NAMALWA (cell line): ENCODE data around the gene AKAP6.
"Not testable (repeated sequence)": the region's sequence is repeated elsewhere in the genome, so short reads cannot be mapped to it uniquely, and the experiment has no call there.

ENCODE experiments used
- DNase-seq: peaks from one replicate; pipeline ENCODE4 v3.0.0-alpha.2; 2015; ENCODE audit warnings: low spot score

The AKAP6 gene

DNA sequence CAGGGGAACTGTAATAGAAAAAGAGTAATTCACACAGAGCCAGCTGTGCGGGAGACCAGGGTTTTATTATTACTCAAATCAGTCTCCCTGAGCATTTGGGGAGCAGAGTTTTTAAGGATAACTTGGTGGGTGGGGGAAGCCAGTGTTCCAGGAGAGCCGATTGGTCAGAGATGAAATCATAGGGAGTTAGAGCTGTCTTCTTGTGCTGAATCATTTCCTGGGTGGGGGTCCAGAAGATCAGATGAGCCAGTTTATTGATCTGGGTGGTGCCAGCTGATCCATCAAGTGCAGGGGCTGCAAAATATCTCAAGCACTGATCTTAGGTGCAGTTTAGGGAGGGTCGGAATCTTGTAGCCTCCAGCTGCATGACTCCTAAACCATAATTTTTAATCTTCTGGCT lies 44.1 kb downstream of the AKAP6 start:
- not testable (repeated sequence) for DNase-seq

DNA sequence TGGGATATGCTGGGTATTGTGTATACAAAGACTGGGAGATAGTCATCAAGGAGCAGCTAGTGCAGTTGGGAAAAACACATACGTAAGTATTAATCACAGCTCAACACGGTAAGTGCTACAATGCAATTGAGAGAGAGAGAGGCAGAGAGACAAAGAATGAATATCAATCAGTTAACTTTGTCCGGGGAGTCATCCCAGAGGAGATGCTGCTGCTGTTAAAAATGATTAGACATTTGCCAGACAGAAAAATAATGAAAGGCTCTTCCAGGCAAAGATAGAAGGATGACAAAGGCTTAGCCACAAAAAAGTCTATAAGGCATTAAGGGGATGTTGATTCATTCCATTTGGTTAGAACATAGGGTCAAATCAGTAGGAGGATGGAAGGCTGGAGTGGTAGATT lies 45.1 kb downstream of the AKAP6 start:
- DNase-seq: no peak

DNA sequence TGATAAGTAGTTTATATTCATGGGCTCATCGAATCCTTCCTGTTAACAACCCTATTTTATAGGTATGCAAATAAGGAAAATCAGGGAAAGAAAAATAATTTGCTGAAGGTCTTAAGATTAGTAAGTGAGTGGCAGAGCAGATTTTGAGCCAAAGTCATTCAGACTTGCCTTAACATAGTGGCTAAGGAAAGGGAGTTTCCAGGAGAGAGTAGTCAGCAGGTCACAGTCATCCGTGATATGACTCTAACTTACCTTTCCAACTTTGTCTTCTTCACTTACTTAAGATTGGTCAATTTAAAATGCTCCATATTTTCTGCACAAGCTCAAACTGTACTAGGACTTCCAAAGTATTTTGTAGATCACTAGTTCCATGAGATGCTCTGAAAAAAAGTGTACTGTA lies 46.6 kb downstream of the AKAP6 start:
- no peak for DNase-seq

DNA sequence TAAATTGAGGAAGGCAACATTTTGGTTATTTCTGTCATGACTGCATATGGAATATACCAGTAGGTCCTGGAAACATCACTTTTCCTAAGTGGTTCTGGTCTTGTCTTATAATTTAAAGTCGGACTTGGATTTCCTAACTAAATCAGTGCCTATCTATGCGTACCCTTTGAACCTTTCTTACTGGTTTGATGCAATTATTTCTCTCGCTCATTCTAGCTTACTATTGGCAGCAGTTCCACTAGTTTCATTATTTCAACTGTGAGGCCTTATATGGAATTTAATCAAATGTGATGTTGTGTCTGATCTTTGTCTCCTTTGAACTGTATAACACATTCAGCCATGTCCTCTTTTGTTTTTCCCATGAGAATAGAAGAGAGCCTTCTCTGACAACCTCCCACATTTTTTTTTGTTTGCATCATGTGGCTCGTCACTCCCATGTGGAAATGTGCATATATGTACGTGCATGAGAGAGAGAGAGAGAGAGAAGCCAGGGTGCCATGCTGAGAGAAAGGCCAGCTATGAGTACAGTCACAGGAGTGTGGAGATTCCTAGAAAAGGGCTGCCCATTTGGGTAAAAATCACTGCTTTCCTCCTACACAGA lies 48.0 kb downstream of the AKAP6 start:
- no peak for DNase-seq

DNA sequence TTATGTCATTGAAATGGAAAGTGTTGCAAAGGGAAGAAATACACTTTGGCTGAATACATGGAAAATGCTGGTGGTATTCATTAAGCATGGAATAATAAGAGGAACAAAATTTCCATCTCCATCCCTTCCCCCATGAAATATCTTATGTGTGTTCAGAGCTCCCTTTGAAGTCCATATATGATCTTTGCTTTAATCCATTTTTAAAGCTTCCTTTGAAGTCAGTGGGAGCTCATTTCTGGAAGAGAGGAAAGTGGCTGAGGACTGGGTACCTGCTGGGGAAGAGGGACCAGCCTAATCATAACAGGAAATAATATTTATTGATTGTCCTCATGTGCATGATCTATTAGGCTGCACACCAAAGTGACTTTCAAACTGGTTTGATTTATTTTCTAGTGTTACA lies 49.2 kb downstream of the AKAP6 start:
- DNase-seq: no peak

DNA sequence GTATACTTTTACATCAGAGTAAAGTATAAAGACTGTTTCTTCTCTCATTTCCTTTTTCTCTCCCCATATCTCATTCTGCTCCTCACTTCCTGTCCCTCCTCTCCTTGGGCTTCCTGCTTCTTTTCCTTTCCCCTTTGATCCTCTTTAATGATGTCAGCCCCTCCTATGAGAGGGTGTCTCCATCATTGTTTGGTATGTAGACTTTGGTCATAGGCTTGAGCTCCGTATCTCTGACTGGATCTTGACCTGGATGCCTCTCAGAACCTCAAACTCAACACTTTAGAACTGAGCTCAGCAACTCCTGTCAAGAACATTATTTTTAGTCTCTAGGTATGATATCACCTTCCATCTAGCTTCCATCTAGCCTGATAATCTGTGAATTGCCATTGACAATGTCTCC lies 50.3 kb downstream of the AKAP6 start:
- no peak for DNase-seq

DNA sequence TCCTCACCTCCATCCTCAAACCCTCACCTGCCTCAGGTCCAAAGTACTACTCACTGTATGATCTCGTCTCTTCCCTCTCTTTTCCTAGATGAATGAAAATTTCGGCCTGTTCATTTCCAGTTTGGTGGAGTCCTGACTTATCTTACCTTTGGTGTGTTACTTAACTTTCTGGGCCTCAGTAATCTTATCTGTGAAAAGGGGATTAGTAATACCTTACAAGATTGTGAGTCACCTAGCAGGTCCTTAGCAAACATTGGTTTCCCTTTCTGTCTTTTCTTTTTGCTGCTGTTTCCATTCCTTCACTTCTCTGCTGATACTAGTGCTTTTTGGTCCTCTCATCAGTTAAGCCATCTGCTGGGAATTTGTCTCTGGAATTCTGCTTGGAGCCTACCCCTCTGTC lies 52.8 kb downstream of the AKAP6 start:
- no peak for DNase-seq

DNA sequence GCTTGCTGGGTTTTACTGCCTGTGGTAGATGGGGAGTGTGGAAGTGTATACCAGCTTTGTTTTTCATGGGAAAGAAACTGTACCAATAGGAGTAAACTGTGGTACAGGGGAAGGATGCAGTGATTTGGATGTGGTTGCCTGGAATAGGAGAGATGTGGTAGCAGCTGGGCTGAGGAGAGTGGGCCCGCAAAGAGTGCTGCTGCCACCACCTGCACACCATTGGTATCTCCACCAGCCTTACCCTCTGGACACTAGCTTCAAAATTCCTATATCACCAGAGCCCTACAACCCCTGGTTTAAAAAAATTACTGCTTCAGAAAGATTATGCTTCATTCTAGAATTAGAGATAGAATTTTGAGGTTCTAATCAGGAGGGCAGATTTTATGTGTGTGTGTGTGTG lies 53.6 kb downstream of the AKAP6 start:
- DNase-seq: no peak

DNA sequence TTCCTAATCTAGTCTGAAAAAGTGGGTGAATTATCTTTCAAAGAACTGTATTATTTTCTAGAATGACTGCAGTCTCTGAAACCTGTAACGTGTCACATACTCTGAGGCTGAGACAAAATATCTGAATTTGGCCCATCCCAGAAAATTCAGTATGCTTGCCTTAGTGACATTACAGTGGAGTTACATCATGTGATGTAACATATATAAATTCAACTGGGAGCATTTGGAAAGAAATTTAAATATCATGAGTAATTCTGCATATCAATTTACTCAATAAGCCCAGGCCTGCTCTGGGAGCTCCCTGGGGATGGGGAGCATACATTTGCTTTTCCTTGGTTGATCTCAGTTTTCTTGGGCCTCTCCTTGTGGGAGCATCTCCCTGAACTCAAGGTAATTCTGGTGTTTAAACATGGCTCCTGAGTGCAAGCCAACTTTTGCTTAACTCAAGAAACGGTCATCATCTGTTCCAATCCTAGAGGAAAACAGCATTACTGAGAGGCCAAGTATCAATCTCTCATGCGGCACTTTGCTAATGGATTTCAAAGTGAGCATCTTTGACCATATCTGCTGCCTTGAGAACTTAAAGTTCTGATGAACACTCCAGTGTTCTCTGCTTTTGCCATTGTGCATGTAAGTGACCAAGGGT lies 54.4 kb downstream of the AKAP6 start:
- DNase-seq: no peak

DNA sequence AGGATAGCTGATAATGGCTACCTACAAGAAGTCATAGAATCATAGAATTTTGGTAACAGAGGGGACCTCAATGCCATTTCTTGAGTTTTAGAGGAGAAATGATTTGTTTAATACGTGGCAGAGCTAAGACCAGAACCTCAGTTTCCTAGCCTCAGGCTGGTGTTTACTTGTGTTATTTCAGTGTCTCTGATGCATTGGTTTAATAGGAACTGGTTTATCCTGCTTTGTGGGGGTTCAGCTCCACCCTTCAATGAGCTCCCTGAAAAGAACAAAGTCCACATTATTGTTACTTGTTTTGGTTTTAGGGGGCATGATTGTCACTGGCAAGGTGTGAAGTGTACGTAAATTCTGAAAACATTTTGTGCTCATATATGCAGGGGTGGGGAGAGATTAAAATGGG lies 55.4 kb downstream of the AKAP6 start:
- no peak for DNase-seq

DNA sequence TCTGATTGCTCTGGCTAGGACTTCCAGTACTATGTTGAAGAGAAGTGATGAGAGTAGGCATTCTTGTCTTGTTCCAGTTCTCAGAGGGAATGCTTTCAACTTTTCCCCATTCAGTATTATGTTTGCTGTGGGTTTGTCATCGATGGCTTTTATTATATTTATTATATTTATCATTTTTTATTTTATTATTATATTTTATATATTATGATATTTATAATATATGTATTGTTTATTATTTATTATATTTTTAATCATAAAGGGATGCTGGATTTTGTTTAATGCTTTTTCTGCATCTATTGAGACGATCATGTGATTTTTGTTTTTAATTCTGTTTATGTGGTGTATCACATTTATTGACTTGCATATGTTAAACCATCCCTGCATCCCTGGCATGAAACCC lies 58.2 kb downstream of the AKAP6 start:
- not testable (repeated sequence) for DNase-seq

DNA sequence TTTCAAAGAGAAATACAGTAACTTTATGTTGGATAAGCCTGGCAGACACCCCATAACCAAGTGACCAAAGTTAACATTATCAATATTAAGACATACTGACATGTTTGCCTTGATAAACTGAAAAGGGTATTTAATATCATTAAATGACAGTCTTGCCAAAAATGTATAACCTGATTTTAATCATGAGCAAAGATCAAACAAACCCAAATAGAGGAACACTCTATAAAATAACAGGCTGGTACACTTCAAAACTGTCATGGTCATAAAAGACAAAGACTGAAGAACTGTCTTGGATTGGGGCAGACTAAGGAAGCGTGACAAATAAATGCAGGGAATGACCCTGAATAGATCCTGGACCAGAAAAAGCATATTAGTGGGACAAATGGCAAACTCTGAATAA lies 64.0 kb downstream of the AKAP6 start:
- DNase-seq: no peak

DNA sequence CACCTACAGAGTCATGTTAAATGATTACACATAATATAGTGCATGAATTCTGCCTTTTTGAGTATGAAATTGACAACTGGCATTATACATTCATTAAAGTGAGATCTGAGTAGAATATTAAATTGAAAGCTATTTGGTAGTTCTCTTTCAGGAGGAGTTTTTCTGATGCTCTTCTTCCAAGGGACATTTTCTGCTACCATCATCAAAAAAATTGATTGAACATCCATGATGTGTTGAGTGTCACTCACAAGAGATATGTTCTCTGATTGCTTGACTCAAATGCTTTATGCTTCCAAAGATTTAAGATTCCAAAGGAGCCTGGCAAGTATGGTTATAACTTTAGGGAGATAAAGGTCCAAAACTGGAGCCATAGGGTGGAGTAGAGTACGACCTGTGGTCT lies 64.9 kb downstream of the AKAP6 start:
- DNase-seq: no peak

DNA sequence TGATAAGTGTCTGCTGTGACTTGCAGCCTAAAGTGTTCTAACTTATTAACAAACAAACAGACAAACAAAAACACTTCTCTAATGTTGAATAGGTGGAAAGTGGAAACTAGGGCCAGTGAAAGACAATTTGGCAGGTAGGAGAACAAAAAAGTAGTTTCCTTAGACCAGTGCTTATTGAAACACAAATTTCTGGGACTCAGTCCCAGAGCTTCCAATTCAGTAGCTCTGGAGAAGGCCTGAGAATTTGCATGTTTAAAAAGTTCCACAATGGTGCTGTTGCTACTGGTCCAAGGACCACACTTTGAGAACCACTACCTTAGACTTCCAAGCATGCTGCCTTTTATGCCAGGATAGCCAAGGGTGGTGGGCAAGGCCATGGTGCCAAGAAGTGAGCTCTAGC lies 67.8 kb downstream of the AKAP6 start:
- no peak for DNase-seq

DNA sequence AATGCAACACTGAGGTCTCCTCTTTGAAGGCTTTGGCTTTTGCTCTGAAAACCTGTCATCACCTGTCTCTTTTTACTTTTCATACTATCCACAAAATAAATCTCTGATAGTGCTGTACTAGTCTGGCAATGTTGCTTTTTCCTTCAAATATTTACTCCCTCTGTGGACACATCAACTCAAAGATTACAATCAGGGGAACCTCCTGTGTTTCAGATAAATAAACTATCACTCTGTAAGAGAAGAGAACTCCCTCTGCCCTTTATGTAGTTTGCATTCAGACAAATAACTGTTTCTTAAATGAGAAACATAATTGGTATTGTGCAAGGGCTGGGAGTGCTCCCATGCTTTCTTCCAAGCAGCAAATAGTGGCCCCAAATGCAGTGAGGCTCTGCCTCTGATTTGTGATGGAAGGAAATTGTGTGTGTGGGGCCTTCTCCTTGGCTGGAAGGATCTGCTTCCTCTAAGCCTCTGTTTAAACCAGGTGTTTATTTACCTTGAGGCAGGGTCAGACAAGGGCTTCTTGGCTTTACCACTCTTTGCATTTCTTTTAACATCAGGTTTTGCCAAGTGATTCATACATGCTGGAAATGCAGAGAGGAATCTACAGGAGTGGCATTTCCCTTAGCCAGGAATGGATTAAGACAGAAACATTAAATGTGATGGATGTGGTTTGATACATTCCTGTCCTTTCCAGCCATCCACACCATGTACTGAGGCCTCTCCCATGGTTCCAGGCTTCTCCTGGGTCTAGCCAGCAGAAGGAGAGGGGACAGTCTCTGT lies 69.0 kb downstream of the AKAP6 start:
- DNase-seq: no peak

DNA sequence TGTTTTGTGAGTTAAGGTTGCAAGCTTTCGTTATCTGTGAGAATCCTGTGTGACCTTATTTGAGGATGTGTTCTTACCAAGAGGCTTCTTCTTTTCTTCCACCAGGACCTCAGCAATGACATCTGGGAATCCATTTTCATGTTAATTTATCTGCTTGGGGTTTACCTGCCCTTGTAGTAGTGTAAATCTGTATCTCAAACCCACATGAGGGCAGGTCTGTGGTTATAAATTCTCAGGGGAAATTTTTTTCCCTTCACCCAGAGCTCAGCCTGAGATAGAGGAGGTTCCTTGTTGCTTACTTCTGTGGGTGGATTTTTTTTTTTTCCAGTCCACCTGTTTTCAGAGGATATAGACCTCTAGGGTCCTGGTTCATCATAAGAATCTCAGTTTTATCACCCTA lies 70.8 kb downstream of the AKAP6 start:
- DNase-seq: no peak

DNA sequence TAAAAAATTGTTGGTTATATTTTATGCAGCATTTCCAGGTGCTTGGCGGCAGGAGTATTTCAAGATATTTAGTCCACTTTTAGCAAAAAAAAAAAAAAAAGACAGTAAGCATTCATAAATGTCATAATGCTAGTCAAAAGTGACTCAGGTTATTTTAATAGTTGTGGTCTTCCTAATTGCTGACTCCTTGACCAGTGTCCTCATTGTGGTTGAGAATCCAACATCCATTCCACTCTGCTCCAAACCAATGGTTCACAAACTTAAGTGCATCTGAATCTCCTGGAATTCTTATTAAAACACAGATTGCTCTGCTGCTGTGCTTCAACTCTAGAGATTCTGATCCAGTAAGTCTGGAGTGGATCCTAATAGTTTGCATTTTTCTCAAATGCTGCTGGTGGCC lies 71.4 kb downstream of the AKAP6 start:
- DNase-seq: no peak

DNA sequence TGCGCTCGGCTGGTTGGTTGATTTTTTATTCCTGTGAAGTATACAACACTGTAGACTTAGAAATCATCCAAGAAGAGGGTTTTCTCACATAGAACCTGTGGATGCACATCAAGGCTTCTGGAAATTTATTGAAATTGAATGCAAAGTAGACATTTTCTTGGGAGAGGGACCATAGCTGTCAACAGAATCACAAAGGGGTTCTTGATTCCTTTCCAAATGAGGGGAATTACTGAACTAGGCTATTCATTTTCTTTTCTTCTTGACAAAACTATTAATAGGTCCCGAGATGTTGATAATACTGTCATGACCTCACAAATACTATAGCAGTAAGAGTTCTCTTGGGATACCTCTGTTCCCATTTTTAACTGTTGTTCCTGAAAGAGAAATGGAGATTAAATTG lies 73.9 kb downstream of the AKAP6 start:
- no peak for DNase-seq

DNA sequence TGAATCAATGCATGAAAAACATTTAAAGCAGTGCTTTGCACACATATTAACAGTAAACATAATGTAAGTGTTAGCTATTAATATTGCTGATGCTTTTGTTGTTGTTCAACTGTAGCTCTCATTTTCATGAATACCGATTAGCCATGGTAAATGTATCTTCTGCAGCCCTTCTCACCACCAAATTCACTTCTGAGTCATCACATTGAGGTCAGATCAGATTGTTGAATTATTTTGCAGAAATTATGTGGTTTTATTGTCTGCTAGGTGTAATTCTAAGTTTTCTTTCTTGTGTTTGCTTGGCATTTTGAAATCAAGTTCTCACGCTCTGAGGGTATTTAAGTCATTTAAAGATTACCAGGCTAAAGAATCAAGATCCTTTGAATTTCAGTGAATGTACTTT lies 74.6 kb downstream of the AKAP6 start:
- no peak for DNase-seq

DNA sequence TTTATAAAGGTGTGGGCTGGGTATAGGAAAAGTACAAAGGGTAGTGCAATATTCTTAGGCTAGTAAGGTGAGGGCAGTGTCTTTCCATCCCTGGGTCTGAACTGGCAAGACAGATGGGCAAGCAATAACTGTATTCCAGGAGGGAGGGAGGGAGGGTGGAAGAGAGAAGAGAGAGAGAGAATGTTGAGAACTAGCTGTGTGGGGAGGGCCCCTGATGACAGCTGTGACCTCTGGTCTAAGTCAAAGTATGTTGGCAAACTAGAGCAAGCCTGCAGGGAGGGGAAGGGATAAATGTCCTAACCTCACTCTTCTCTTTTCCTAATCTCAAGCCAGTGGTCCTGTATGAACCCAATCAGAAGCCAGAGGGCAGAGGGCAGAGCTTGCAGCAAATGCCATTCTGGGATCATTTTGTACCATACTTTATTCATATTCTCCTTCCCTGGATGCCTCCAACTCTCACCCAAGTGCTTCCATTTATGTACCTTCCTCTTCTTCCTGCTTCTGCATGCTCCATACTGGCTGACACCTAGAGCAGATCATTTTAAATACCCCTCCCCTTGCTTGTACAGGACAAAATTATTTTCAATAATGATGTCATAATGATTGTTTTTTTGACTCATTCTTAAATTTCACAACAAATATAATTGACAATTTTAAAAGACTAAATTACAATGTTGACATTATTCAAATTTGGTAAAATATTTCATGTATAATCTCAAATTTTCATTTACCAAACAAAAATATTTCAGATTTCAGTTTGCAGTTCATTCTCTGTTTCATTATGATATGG lies 75.9 kb downstream of the AKAP6 start:
- DNase-seq: no peak

DNA sequence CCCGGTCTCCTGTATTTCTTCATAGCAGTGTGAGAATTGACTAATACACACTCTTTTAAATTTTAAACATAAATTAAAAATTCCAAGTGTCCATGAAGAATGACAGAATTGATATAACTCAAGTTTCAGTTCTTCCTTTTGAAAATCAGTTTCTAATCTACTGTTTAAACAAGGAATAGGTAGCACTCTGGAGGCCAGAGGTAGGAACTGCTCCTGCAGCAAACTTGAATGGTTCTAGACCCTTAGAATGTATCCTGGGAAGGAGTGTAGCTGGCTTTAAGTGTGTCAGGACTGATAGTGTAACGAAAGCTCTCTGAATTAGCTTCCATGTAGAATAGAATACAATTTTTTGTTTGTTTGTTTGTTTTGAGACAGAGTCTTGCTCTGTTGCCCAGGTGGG lies 76.8 kb downstream of the AKAP6 start:
- no peak for DNase-seq

DNA sequence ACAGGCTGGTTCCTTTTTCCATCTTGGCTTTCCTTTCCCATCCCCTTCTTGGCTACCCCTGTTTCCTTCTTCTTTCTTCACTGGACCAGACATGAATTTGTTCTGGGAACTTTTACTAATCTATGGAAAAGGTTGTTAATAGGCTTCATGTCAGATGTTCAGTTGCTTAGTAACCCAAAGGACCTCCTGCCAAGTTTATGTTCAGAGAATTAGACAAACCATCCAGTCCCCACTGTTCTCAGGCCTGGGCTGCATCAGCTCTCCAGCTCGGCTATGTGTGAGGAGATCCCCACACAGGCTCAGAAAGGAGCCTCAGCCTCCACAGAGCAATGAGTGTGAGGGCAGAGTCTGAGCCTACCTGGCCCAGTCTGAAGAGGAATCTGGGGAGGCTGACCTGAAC lies 78.0 kb downstream of the AKAP6 start:
- DNase-seq: no peak

DNA sequence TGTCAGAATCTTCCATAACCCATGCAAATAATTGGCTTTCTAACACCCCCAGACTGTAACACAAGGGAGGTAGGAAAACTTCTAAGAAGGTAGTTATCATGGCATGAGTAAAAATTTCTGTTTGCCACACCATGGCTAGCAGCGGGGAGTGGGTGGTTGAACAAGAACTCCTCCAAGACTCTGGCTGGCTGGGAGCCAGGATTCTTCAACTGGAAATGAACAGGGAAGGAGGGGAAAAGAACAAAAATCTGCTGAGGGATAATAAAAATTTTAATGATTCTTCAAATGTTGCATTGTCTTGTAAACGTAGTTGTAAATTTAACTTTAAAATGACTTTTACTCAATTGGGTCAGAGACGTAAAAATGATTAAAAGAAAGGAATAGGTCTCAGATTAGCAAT lies 78.9 kb downstream of the AKAP6 start:
- DNase-seq: no peak
